ENCODE results near the gene CNTNAP2.

CNTNAP2 gene

GRCh38 chr7:146728141-146728540 is 611.5 kb downstream of the CNTNAP2 start:
- no peak overlapping the region for H3K4me3 ChIP-seq (ENCODE audit: insufficient read depth, low read length, poor library complexity, severe bottlenecking)
- TF ChIP-seq EZH2phosphoT487 (conservative IDR thresholded peaks at IDR 0.05; ENCODE audit: low read length) (no peak), CTCF (IDR thresholded peaks at IDR 0.05; ENCODE audit: insufficient read depth, low read length, poor library complexity, severe bottlenecking) (no peak)
- H3F3A ChIP-seq (ENCODE audit: insufficient read depth), result no peaks in the 10 kb centered on the region
- no peak overlapping the region for H3K4me2 ChIP-seq (ENCODE audit: low read depth, low read length, poor library complexity, severe bottlenecking)
- H3K9me3 ChIP-seq (ENCODE audit: insufficient read depth, low read length), result no peaks in the 10 kb centered on the region
- H3K27ac ChIP-seq (ENCODE audit: low read depth, low read length), result no peak overlapping the region
- H3K9me2 ChIP-seq (replicated peaks; ENCODE audit: insufficient read depth, low read length), result no peaks in the 10 kb centered on the region
- H3K9ac ChIP-seq (ENCODE audit: low read length), result no peak overlapping the region
- no peaks in the 10 kb centered on the region for H3K79me2 ChIP-seq (ENCODE audit: insufficient read depth, low read length)
- no peaks in the 10 kb centered on the region for H4K20me1 ChIP-seq (ENCODE audit: low read depth, low read length)
- H2AFZ ChIP-seq (ENCODE audit: low read depth, low read length, severe bottlenecking), result no peak overlapping the region
- H3K36me3 ChIP-seq (ENCODE audit: low read length), result no peaks in the 10 kb centered on the region
- no peaks in the 10 kb centered on the region for H3K27me3 ChIP-seq (ENCODE audit: low read length)

GRCh38 chr7:146728611-146729010 is 612.0 kb downstream of the CNTNAP2 start:
- no peaks in the 10 kb centered on the region for H3K9me2 ChIP-seq (replicated peaks; ENCODE audit: insufficient read depth, low read length)
- no peak overlapping the region for H2AFZ ChIP-seq (ENCODE audit: low read depth, low read length, severe bottlenecking)
- no peak overlapping the region for H3K4me3 ChIP-seq (ENCODE audit: insufficient read depth, low read length, poor library complexity, severe bottlenecking)
- H3K27ac ChIP-seq (ENCODE audit: low read depth, low read length), result no peak overlapping the region
- no peaks in the 10 kb centered on the region for H4K20me1 ChIP-seq (ENCODE audit: low read depth, low read length)
- no peaks in the 10 kb centered on the region for H3K36me3 ChIP-seq (ENCODE audit: low read length)
- TF ChIP-seq EZH2phosphoT487 (conservative IDR thresholded peaks at IDR 0.05; ENCODE audit: low read length), result no peak
- TF ChIP-seq CTCF (IDR thresholded peaks at IDR 0.05; ENCODE audit: insufficient read depth, low read length, poor library complexity, severe bottlenecking), result no peak
- no peaks in the 10 kb centered on the region for H3K79me2 ChIP-seq (ENCODE audit: insufficient read depth, low read length)
- no peak overlapping the region for H3K9ac ChIP-seq (ENCODE audit: low read length)
- H3K27me3 ChIP-seq (ENCODE audit: low read length), result no peaks in the 10 kb centered on the region
- no peaks in the 10 kb centered on the region for H3F3A ChIP-seq (ENCODE audit: insufficient read depth)
- no peak overlapping the region for H3K4me2 ChIP-seq (ENCODE audit: low read depth, low read length, poor library complexity, severe bottlenecking)
- H3K9me3 ChIP-seq (ENCODE audit: insufficient read depth, low read length), result no peaks in the 10 kb centered on the region

GRCh38 chr7:146731185-146731584 is 614.6 kb downstream of the CNTNAP2 start:
- Histone ChIP-seq H3K36me3 (ENCODE audit: low read length) (no peaks in the 10 kb centered on the region), H3K4me2 (ENCODE audit: low read depth, low read length, poor library complexity, severe bottlenecking) (no peak overlapping the region), H2AFZ (ENCODE audit: low read depth, low read length, severe bottlenecking) (no peak overlapping the region), H3K4me3 (ENCODE audit: insufficient read depth, low read length, poor library complexity, severe bottlenecking) (no peak overlapping the region), H3K27ac (ENCODE audit: low read depth, low read length) (no peak overlapping the region), H3K27me3 (ENCODE audit: low read length) (no peaks in the 10 kb centered on the region), H3K9ac (ENCODE audit: low read length) (no peak overlapping the region), H3K9me3 (ENCODE audit: insufficient read depth, low read length) (no peaks in the 10 kb centered on the region), H3F3A (ENCODE audit: insufficient read depth) (no peaks in the 10 kb centered on the region), H3K79me2 (ENCODE audit: insufficient read depth, low read length) (no peaks in the 10 kb centered on the region), H4K20me1 (ENCODE audit: low read depth, low read length) (no peaks in the 10 kb centered on the region), H3K9me2 (replicated peaks; ENCODE audit: insufficient read depth, low read length) (no peaks in the 10 kb centered on the region)
- TF ChIP-seq EZH2phosphoT487 (conservative IDR thresholded peaks at IDR 0.05; ENCODE audit: low read length) (no peak), CTCF (IDR thresholded peaks at IDR 0.05; ENCODE audit: insufficient read depth, low read length, poor library complexity, severe bottlenecking) (no peak)
